ENCODE measurements around the gene LRP5. TPM values are rescaled to one million over a fixed set of nuclear protein-coding genes. Genes with fewer than 3 reads are reported as not detected.

The LRP5 gene
- total RNA-seq, 1 experiment from 2014 or later, result 55.2 TPM

- no peak overlapping the region for H3K4me2 ChIP-seq (ENCODE audit: low read length)
- peaks cover 23% of the 10 kb centered on the region; the same call in 1 of the 2 replicates for H4K20me1 ChIP-seq (ENCODE audit: insufficient read depth)
- POLR2A ChIA-PET, result no interaction called here
Observed at GRCh38 chr11:68473693-68474092, 161.3 kb downstream of the LRP5 start.

More at GRCh38 chr11:68473693-68474092, 161.3 kb downstream of the LRP5 start:
- Histone ChIP-seq H3K9me3 (ENCODE audit: control insufficient read depth in 1 of 2, insufficient read depth in 1 of 2, low read depth in 1 of 2, low read length in 2 of 2) (no peaks in the 10 kb centered on the region; a peak in 1 of 4 replicates), H3K9me2 (ENCODE audit: insufficient read depth) (no peaks in the 10 kb centered on the region), H3K27ac (ENCODE audit: low read depth, low read length) (no peak overlapping the region), H3K27me3 (ENCODE audit: insufficient read depth, low read length) (no peaks in the 10 kb centered on the region), H3K79me2 (ENCODE audit: insufficient read depth, low read length) (peaks cover 92% of the 10 kb centered on the region), H3K4me3 (replicated peaks in 1 of 2; ENCODE audit: low read depth in 1 of 2, low read length in 2 of 2) (no peak overlapping the region), H3K4me1 (ENCODE audit: control insufficient read depth in 1 of 2, insufficient read depth in 2 of 2, low read length in 2 of 2) (peaks cover 0 to 37% of the 10 kb centered on the region in 2 experiments; a peak in 2 of 4 replicates), H3K36me3 (ENCODE audit: control insufficient read depth in 1 of 2, insufficient read depth in 2 of 2, low read length in 2 of 2) (peaks cover 0 to 16% of the 10 kb centered on the region in 2 experiments; a peak in 1 of 4 replicates), H2AFZ (ENCODE audit: low read depth, low read length, poor library complexity, severe bottlenecking) (no peak overlapping the region), H3K9ac (ENCODE audit: low read length) (no peak overlapping the region)
- DNase-seq (ENCODE audit: low read depth, low spot score), result no peak
- RAD21 ChIA-PET (ENCODE audit: low non-redundant PET in 1 of 2, low total read pairs in 2 of 2, uncharacterized antibody in 2 of 2, unreplicated experiment in 2 of 2), result no interaction called here
- ATAC-seq, result no peak
- no TSS peak for BruUV-seq (replicated peaks)
- no peak for TF ChIP-seq CTCF (IDR thresholded peaks at IDR 0.05 in 2 of 3, conservative IDR thresholded peaks at IDR 0.05 in 1 of 3; ENCODE audit: borderline replicate concordance in 1 of 3, insufficient read depth in 1 of 3, low read depth in 2 of 3, low read length in 2 of 3)
- TF ChIP-seq EZH2phosphoT487 (IDR thresholded peaks at IDR 0.05; ENCODE audit: borderline replicate concordance), result no peak
- no peak for TF ChIP-seq ATF3 (IDR thresholded peaks at IDR 0.05)
- no peak for TF ChIP-seq POLR2AphosphoS5 (IDR thresholded peaks at IDR 0.05; ENCODE audit: low read depth, low read length)
- no peak for TF ChIP-seq CBX3 (IDR thresholded peaks at IDR 0.05; ENCODE audit: low read depth)
- TF ChIP-seq TCF7L2 (IDR thresholded peaks at IDR 0.05; ENCODE audit: borderline replicate concordance, extremely low read depth, insufficient read depth, insufficient read length), result no peak
- no peak for TF ChIP-seq CEBPB (IDR thresholded peaks at IDR 0.05; ENCODE audit: low read depth)
- TF ChIP-seq MAX (IDR thresholded peaks at IDR 0.05), result no peak
- no peak for TF ChIP-seq YY1 (IDR thresholded peaks at IDR 0.05; ENCODE audit: extremely low read depth, insufficient replicate concordance, low read depth, low read length)
- no peak for TF ChIP-seq REST (IDR thresholded peaks at IDR 0.05; ENCODE audit: low read depth)
- no peak for TF ChIP-seq SP1 (IDR thresholded peaks at IDR 0.05; ENCODE audit: low read depth)
- TF ChIP-seq EZH2 (IDR thresholded peaks at IDR 0.05), result no peak
- no peak for TF ChIP-seq ELF1 (IDR thresholded peaks at IDR 0.05; ENCODE audit: borderline replicate concordance, low read depth)
- no peak for TF ChIP-seq FOSL1 (IDR thresholded peaks at IDR 0.05; ENCODE audit: low read depth)
- TF ChIP-seq EGR1 (IDR thresholded peaks at IDR 0.05; ENCODE audit: low read depth), result no peak
- no peak for TF ChIP-seq ZFX (IDR thresholded peaks at IDR 0.05)
- TF ChIP-seq ZBTB33 (IDR thresholded peaks at IDR 0.05; ENCODE audit: extremely low read depth, insufficient replicate concordance, low read length), result no peak
- TF ChIP-seq ZNF274 (IDR thresholded peaks at IDR 0.05; ENCODE audit: low read depth, low read length), result no peak
- intact Hi-C loops (cut with micrococcal nuclease), result no loop called here
- CTCF ChIA-PET, result no interaction called here

Measured in HCT116 (cell line).